Putamen (tissue), 1 donor: ENCODE results near the gene GPBP1L1.
"Not testable (repeated sequence)": the region's sequence is repeated elsewhere in the genome, so short reads cannot be mapped to it uniquely, and the experiment has no call there.

Experiments used
- DNase-seq: peaks from one replicate; pipeline ENCODE4 v3.0.0-alpha.2; 2016; ENCODE audit warnings: low spot score

The GPBP1L1 gene

DNA sequence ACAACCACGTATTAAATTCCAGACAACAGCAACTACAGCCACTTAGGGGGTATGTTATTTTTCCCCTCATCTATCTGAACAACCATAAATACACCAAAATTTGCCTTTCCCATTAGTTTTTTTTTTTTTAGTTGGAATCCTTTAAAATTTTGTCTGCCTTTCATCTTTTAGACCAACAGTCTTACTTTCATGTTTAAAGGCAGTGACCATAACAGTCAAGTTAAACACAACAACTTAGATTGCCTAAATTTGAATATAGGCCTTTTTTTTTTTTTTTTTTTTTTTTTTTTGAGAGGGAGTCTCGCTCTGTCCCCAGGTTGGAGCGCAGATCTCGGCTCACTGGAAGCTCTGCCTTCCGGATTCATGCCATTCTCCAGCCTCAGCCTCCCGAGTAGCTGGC is 3.4 kb downstream of the GPBP1L1 start:
- DNase-seq: no peak

DNA sequence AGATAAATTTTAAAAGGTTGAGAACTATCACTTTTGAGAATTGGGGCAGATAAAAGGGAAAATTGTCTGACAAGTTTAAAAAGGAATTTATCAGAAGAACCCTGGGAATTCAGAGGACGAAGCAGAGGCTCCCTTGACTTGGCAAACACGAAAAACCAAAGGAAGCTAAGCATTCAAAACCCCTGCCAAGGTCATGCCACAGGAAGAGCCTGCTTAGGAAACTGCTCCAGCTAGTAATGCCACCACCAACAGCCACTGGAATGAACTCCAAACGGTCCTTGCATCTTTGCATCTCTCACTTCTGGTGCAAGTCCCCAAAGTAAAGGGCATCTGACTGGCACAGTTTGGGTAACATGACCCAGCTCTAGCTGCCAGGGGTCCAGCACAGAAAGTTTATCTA is 7.2 kb downstream of the GPBP1L1 start:
- no peak for DNase-seq

DNA sequence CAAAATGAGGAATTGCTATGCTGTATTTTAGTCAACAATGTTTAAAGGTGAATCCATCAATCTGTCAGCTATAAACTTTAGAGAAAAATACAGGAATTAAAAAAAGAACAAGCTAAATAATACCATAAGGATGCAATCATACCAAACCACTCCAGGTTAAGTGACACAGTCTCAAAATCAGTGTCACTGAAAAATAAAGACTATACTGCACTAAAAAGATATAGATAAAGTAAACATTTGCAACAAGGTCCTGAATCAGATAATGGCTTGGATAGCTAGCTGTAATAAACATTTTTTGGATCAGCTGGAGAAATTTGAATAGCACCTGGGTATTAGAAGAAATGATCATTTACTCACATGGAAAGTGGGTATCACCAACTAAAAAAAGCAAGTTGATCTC is 7.8 kb downstream of the GPBP1L1 start:
- DNase-seq: no peak

DNA sequence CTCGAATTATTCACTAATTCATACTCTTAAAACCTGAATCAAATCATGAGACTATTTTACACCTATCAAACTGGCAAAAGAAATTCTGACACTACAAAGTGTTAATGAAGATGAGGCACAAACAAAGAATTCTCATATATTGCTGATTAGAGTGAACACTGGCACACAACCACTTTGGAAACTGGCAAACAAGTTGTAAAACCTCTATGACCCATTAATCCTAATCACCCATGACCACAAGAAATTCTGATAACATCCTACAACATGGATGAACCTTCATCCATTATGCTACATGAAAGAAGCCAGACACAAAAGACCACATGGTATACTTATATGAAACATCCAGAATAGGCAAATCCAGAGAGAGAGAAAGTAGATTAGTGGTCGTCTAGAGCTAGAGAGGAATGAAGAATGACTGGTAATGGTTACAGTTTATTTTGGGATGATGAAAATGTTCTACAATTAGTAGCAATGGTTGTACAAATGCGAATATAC is 8.5 kb downstream of the GPBP1L1 start:
- DNase-seq: no peak

DNA sequence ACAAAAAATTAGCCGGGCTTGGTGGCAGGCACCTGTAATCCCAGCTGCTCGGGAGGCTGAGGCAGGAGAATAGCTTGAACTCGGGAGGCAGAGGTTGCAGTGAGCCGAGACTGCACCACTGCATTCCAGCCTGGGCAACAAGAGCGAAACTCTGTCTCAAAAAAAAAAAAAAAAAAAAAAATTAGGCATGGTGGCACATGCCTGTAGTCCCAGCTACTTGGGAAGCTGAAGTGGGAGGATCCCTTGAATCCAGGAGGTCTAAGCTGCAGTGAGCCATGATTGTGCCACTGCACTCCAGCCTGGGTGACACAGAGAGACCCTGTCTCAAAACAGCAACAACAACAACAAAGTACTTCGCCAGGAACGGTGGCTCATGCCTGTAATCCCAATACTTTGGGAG is 9.8 kb downstream of the GPBP1L1 start:
- DNase-seq: not testable (repeated sequence)

DNA sequence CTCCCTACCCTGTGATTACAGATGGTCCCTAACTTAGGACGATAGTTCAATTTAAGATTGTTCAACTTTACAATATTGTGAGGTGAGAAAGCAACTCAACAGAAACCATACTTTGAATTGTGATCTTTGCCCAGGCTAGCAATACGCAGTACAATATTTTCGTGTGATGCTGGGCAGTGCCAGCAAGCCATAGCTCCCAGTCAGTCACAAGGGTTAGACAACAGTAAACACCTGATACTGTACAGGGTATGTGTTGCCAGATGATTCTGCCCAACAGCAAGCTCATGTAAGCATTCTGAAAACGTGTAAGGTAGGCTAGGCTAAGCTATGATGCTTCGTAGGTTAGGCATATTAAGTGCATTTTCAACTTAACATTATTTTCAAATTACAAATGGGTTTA is 11.9 kb downstream of the GPBP1L1 start:
- DNase-seq: no peak

DNA sequence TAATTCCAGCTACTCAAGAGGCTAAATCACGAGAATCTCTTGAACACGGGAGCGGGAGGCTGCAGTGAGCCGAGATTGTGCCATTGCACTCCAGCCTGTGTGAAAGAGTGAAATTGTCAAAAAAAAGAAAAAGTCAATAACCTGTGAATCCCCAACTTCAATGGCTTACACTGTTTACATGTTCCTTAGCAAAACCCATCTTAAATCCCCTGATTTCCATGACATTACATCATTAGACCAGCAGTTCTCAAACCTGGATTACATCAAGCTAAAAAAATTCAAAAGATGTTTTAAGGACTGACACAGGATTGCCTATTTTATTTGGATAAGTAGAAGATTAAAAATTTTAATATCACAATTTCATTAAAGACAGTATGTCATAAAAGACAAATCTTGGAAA is 12.4 kb downstream of the GPBP1L1 start:
- DNase-seq: no peak

DNA sequence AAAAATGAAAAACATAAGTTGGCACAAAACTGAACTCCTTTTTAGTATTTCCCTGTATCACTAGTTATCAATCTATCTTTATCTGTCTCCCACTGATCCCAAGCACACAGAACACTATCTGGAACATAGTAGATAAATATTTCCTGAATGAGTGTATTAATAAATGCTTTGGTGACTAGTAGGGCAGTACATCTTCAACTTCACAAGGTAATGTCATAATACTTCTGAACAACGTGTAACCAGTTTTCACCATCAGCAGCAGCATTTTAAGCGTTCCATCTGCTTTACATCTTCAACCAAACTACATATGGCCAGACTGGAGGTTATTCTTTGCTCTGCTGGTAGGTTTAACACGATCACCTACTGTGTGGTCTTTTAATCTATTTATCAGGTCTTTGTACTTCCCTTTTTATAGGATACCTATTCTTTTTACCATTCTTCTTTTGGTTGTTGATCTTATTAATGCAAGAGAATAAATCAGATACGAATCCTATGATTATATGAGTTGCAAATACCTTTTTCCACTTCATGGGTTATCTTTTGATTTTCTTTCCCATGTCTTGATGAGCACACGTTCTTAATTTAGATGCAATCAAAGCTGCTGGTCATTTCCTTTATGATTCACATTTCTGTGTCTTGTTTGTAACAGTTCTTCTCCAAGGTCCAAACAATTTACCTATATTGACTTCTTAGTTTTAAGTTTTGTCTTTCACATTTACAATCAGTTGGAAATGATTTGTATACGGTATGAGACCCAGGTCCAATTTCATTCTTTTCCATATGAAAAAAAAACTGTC is 16.3 kb downstream of the GPBP1L1 start:
- DNase-seq: no peak

DNA sequence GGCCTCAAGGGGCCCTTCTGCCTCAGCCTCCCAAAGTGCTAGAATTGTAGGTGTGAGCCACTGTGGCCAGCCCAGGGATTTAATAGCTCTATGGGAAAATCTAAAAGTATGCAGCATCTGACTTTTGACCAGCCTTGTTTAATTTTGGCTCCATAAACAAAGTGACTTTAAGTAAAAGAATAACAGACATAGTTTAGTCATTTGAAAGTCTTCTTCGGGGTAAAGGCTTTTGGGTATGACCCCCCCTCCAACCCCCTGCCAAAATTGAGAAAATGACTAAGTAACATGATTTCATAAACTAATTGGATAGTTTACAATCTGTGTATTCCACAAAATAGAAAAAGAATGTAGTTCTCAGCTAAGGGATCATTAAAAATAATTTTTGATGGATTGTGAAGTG is 17.0 kb downstream of the GPBP1L1 start:
- no peak for DNase-seq

DNA sequence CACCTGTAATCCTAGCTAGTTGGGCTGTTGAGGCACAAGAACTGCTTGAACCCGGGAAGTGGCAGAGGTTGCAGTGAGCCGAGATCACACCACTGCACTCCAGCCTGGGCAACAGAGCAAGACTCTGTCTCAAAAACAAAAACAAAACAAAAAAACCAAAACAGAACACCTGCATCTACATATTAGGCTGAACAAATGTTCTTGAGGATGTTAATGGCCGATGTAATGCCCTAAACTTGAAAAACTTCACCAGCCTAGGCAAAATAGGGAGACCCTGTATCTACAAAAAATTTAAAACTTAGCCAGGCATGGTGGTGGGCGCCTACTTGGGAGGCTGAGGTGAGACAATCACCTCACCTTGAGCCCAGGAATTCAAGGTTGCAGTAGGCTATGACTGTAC is 17.8 kb downstream of the GPBP1L1 start:
- no peak for DNase-seq

DNA sequence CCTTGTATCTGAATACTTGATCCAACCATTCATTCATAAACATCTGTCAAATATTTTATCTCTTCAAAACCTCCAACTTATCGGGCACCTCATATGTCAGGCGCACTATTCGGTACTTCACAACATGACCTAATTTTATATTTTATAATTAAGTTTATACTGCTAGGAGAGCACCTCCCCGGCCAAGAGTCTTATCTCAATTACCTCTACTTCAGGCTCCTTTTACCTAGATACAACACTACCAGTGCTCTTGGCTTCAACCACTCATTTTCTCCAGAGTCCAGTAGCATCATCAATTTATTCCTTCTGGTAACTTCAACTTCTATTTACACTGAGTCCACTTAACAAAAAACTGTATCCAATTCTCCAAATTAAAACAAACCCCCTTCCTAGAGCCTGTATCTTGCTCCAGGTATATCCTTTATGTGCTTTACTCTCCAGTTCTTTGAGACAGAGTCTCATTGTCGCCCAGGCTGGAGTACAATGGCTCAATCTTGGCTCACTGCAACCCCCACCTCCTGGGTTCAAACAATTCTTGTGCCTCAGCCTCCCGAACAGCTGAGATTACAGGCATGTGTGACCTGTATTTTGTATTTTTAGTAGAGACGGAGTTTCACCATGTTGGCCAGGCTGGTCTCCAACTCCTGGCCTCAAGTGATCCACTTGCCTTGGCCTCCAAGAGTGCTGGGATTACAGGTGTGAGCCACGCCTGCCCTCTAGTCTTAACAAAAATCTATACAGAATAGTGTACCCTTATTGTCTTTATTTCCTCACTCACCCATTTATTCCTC is 18.8 kb downstream of the GPBP1L1 start:
- no peak for DNase-seq

DNA sequence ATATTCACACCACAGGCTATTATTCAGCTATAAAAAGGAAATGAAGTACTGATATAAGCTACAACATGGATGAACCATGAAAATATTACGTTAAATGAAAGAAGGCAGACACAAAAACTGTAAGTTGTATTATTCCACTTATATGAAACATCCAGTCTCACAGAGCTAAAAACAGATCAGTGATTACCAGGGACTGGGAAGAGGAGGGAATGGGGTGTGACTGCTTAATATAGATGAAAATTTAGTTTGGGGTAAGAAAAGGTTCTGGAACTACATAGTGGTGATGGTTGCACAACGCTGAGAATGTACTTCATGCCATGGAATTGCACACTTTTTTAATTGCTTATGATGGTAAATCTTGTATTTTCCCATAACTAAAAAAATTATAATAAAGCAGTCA is 19.5 kb downstream of the GPBP1L1 start:
- peak; percentile 42 for DNase-seq

DNA sequence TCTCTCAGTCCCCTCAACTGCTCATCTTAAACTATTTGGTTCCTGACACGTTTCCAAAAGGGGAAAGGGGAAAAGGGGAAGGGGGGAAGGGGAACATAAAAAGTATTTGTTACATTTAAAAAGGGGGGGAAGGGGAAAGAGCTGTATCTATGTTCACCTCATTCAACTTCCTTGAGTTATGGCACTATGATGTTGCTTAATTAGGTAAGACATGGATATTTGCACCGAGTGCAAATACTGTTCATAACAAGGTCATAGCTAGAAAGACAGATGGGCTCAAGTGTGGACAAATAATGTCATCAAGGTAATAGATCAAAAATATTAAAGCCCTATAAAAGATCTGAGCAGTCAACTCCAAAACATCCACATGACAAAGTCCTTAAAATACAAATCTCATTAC is 26.0 kb downstream of the GPBP1L1 start:
- DNase-seq: no peak

DNA sequence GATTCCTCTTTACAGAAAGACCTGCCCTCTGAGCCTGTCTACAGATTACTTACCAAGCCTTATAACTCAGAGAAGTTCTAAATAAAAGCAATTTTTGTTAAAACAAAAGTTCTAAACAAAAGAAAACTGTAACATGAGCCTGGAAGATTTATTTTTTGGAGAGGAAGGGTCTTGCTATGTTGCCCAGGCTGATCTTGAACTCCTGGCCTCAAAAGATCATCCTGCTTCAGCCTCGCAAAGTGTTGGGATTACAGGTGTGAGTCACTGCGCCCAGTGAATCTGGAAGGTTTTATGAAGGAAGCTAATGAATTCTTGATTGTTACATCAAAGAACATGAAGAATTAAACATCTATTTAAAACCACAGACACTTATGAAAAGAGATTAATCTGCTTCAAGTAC is 27.1 kb downstream of the GPBP1L1 start:
- DNase-seq: no peak

DNA sequence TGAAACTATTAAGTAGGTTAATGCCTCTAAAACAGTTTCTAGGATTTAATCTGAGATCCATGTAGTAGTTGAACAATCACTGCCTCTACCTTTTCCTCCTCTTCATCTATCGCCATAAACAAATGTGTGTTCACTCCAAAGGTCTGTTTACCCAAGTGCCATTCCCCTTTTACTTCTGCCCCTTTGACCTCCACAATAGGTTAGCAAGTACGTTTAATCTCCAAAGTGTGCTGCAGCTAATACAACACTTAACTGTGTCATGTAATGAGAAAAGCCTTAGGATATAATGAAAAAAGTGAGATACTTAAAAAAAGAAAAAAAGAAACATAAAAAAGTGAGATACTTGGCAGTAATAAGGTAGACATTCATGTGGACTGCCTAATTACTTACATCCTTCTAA is 28.2 kb downstream of the GPBP1L1 start:
- DNase-seq: no peak

DNA sequence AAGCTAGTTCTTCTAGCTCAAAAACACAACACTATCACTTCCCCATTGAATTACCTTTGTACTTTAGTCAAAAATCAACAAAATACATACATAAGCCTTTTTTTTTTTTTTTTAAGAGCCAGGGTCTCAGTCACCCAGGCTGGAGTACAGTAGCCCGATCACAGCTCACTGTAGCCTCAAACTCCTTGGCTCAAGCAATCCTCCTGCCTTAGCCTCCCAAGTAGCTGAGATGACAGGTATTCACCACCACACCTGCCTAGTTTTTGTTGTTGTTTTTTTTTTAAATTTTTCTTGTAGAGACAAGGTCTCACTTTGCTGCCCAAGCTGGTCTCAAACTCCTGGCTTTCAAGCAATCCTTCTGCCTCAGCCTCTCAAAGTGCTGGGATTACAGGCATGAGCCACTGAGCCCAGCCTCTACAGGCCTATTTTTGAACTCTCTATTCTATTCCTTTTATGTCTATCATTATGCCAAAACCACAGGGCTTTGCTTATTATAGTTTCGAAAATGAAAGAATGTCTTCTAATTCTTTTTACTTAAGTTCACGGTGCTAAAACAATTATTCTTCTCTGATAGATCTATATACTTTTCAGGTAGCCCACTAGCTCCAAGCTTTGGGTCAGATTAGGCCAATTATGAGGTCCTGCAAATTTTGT is 29.6 kb downstream of the GPBP1L1 start:
- no peak for DNase-seq

DNA sequence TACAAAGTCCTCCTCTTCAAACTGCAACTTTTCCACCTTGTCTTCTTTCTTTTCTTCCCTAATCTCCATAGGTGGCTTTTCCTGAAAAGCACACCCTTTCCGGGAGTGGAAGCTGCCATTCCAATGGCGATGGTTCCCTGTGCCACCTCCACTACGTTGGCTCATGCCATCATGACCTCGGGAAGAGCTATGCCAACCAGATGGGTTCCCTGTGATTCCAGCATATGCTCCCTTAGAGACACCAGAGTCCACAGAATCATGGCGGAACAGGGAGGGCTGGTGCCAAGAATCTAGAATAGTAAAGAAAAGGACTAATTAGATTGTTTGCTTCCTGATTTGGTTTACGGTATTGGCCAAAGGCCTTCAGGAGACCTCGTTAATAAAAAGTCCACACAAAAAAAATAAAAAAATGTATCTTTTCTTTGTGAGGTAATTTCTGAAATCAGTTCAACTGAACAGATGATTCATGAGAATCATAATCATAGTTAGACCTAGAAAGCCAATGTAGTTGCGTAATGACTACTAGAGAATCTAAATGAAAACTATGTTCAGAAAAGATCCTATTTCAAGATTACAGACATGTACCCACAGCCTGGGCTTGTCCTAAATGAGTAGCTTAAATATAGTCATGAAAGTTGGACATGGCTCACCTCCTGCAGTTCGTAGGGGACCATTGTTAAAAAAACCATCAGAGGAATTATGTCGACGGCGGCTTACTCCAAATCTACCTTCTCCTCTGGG is 31.6 kb downstream of the GPBP1L1 start:
- no peak for DNase-seq

DNA sequence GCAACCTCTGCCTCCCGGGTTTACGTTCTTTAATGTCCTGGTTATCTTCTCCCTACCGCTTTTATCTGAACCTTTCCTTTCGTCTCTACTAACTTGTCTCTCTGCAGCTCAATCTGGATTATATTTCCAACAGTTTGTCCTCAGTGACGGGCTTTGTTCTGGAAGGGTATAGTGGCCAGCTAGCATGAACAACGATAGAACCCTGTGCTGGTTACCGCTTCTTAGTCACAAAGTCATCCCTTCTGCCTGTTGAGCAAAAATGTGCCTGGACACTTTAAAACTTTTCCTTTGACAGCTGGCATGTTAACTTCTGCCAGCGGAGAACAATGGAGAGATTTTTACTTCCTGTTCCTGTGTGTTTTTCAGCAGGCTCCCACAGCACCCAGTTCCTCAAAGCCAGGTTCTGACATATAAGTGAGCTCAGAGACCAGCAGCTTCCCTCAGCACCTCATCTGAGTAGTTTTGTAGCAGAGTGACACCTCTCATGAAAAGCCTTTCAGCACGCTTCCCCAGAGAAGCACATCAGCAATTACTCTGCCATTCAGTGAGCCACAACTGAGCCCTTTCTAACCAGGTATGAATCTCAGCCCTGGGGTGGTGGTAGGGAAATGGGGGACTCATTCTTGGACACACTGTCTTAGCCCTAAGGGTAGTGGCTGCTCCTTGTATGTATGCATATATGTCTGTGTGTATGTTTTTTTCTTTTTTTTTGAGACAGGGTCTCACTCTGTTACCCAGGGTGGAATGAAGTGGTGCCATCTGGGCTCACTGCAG is 38.9 kb downstream of the GPBP1L1 start:
- DNase-seq: peak; percentile 7

DNA sequence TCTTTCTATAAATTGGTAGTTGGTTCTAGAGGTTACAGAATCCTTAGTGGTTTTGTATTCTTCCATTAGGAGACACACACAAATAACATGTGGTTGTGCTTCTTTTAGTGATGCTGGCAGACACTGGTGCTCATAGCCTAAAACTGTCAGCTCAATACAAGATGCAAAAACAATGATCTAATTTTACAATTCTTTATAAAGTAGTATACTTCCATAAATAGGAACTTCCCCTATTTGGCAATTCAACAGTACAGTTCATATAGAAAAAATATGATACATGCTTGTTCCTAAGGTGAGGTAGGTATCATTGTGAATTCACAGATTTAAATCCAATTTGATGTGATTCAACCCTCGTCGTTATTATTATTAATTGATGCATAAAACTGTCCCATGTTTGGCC is 41.7 kb downstream of the GPBP1L1 start:
- no peak for DNase-seq

DNA sequence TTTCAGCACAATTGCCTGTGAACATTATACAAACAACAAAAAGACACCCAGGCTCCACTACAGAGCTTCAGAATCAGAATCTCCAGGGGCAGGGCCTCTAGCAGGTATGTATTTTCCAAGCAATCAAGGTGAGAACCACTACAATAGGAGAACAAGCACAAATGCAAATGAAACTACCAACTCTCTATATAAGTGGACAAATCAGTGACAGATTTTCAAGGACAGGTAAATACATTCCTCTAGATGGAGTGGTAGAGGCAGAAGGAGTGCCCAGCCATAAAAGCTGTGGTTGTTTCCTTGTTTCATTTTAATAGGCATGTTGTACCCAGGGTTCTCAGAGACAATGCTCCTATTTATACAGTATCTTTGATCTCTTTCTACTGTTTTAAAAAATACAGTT is 42.4 kb downstream of the GPBP1L1 start:
- no peak for DNase-seq

DNA sequence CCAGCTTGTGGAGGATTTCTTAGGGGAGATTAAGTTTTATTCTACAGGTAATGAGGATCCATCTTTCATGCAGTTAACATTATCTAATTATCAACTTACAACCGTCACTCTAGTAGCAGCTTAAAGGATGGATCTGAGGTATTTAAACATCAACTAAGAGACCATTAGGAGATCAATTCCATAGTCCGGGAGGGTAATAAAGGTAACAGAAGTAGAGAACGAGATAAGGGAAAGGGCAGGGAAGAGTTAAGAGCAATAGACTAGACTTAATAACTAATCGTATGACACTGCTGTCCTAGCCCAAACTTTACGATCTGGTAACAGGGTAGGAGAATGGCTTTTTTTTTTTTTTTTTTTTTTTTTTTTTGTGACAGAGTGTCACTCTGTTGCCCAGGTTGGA is 43.0 kb downstream of the GPBP1L1 start:
- DNase-seq: no peak
